ENCODE data around the gene PRPF40A.
"Not testable (repeated sequence)": the region's sequence is repeated elsewhere in the genome, so short reads cannot be mapped to it uniquely, and the experiment has no call there.

GRCh38 chr2:152722639-152723038 lies 5.4 kb upstream of the PRPF40A start:
- TF ChIP-seq CTCF (tag by site-specific recombination; IDR thresholded peaks at IDR 0.05); OSR2 (tag by site-specific recombination; IDR thresholded peaks at IDR 0.05); MEIS1 (CRISPR knock-in tag; IDR thresholded peaks at IDR 0.05; ENCODE audit: borderline replicate concordance); PRDM10 (tag by site-specific recombination; IDR thresholded peaks at IDR 0.05); ZNF23 (tag by site-specific recombination; IDR thresholded peaks at IDR 0.05; ENCODE audit: borderline replicate concordance); ZNF707 (tag by site-specific recombination; IDR thresholded peaks at IDR 0.05): not testable (repeated sequence)
